Lower leg skin (tissue), 4 donors: ENCODE data around the gene INPP5D. TPM values are rescaled to one million over a fixed set of nuclear protein-coding genes. Genes with fewer than 3 reads are reported as not detected.

ENCODE experiments used
- DNase-seq, 2 donors: peaks; one replicate each; pipeline ENCODE4 v3.0.0-alpha.2; 2019; ENCODE audit warnings: low spot score in 2 of 2
- H3K4me3 ChIP-seq: fragments of 200-600 bp; sonication (generic); 2 replicates; pipeline ENCODE4 v1.5.1; 2017; ENCODE audit warnings: mild to moderate bottlenecking, low read depth; ENCODE audit not compliant: poor library complexity, severe bottlenecking
- CTCF ChIP-seq, 3 donors: fragments of 450-650 bp; IDR thresholded peaks; one replicate each; pipeline ENCODE4 v1.5.1; 2016; ENCODE audit warnings: antibody characterized with exemption in 3 of 3, mild to moderate bottlenecking in 3 of 3, moderate library complexity in 2 of 3
- POLR2A ChIP-seq, 2 donors: fragments of 450-650 bp; IDR thresholded peaks; one replicate each; pipeline ENCODE4 v1.6.1; 2016 to 2017; ENCODE audit warnings: antibody characterized with exemption in 2 of 2, mild to moderate bottlenecking in 1 of 2, moderate library complexity in 1 of 2
- WGBS, 2 donors: methylation state at CpG; one replicate each; pipeline ENCODE4 v1.1.5; 2018; 5-methylcytosine and 5-hydroxymethylcytosine counted together
- intact Hi-C: fragments of 100-400 bp; cut with DNase I; formaldehyde crosslinking; loops from one replicate; pipeline ENCODE4 v1.15.0; 2023; ENCODE audit warnings: low total_unique reads
- total RNA-seq, 4 donors: library from RNA; depleted of rRNA; stranded (reverse); fragments of >200 nt; gene quantifications; one replicate each; pipeline ENCODE4 v1.1.0, GENCODE V29; 2016

INPP5D gene
- total RNA-seq, 4 donors from 2014 or later, result 8.6 to 15.0 (median 13.0) TPM

DNA sequence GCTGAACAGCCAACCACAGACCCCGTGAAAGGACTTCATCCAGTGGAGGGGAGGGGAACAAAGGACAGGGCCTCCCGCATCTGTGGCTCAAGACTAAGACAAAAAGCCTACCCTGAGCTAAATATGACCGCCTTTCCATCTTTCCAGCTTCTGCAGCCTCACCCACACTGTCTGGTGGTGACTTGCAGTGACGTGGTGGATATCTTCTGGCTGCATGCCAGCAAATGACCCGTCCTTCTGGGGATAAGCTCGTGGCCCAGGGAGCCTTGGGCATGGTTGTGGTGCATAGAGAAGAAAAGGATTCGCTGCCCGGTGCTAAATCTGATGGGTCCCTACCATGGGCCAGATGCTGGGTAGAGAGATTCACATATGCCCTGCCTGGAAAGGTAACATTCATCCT lies 38.4 kb upstream of the INPP5D start:
- no peak for TF ChIP-seq CTCF (IDR thresholded peaks at IDR 0.05)
- no peak for TF ChIP-seq POLR2A (IDR thresholded peaks at IDR 0.05)
- no peak for DNase-seq
- no peak overlapping the region for H3K4me3 ChIP-seq
- WGBS, 2 donors, result 74 to 77% methylated on average over 8 of the region's 8 CpGs
- intact Hi-C loops, result no loop called here

GRCh38 chr2:233022561-233022960 lies 37.6 kb upstream of the INPP5D start:
- no peak for TF ChIP-seq CTCF (IDR thresholded peaks at IDR 0.05)
- TF ChIP-seq POLR2A (IDR thresholded peaks at IDR 0.05), result no peak
- no peak for DNase-seq
- 87 to 91% methylated on average over 8 of the region's 8 CpGs for WGBS, 2 donors
- intact Hi-C loops, result no loop called here
- no peak overlapping the region for H3K4me3 ChIP-seq

DNA sequence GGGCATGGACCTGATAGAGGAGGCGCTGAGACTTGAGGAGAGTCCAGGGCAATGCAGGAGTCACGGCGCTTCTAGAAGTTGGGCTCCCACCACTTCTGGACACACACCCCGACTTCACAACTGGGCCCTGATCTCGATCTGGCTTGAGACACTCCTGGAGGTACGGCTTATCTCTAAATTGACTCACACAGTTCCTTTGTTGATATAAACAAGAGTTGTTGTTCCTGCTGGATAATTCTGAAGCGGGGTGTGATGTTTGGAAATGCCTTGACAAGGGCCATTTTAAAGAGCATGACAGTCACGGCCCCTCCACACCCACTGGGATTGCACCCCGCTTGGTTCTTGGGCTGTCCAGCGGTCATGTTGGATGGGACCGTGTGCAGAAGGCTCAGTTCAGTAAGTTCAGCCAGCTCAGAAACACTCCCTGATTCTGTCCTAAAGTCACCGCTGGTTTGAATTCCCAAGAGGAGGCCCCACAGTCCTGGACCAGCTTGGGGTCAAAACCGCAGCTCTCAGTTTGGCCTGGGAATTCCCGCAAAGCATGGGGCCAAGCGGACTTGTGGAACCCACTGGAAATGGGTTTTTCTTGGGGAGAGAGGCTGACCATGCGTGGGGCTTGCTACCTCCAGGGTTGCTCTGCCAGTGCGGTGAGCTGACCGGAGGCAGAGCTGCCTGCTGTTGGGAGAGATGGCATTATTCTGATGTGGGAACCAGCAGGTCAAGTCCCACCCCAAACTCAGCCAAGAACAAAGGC lies 37.0 kb upstream of the INPP5D start:
- TF ChIP-seq POLR2A (IDR thresholded peaks at IDR 0.05) (no peak), CTCF (IDR thresholded peaks at IDR 0.05) (no peak)
- WGBS, 2 donors, result 91 to 92% methylated on average over 18 of the region's 18 CpGs

GRCh38 chr2:233023761-233024410 lies 36.3 kb upstream of the INPP5D start:
- intact Hi-C loops, result no loop called here
- no peak overlapping the region for H3K4me3 ChIP-seq
- DNase-seq, result no peak
- TF ChIP-seq POLR2A (IDR thresholded peaks at IDR 0.05) (no peak), CTCF (IDR thresholded peaks at IDR 0.05) (no peak)
- WGBS, 2 donors, result 89 to 92% methylated on average over 14 of the region's 14 CpGs

More for the DNA sequence above, 37.0 kb upstream of the INPP5D start:
- DNase-seq, result no peak
- intact Hi-C loops, result no loop called here
- no peak overlapping the region for H3K4me3 ChIP-seq

- no peak for DNase-seq
- intact Hi-C loops, result no loop called here
- WGBS, 2 donors, result 68 to 69% methylated on average over 7 of the region's 7 CpGs
- no peak for TF ChIP-seq POLR2A (IDR thresholded peaks at IDR 0.05)
- TF ChIP-seq CTCF (IDR thresholded peaks at IDR 0.05), result no peak
- no peak overlapping the region for H3K4me3 ChIP-seq
These were observed 34.4 kb upstream of the INPP5D start for GRCh38 chr2:233025706-233026105.
